Kidney epithelial cell (primary cell): ENCODE results near the gene NAA40. TPM values are rescaled to one million over a fixed set of nuclear protein-coding genes. Genes with fewer than 3 reads are reported as not detected.

Source experiments
- DNase-seq: peaks from one replicate; pipeline ENCODE4 v3.0.0-alpha.2; 2010; ENCODE audit warnings: low read depth
- H3K27me3 ChIP-seq: 2 replicates; pipeline ENCODE4 v1.6.0; 2011; ENCODE audit warnings: low read length; ENCODE audit not compliant: control insufficient read depth, insufficient read depth
- H3K36me3 ChIP-seq: 2 replicates; pipeline ENCODE4 v1.5.1; 2011; ENCODE audit warnings: low read length; ENCODE audit not compliant: control insufficient read depth, insufficient read depth
- H3K4me3 ChIP-seq: 2 replicates; pipeline ENCODE4 v1.5.1; 2011; ENCODE audit warnings: low read depth, mild to moderate bottlenecking, control low read depth, low read length
- CTCF ChIP-seq: IDR thresholded peaks from 2 replicates; pipeline ENCODE4 v1.5.1; 2011; ENCODE audit warnings: mild to moderate bottlenecking, moderate library complexity, low read length, control low read depth, inconsistent platforms; ENCODE audit not compliant: insufficient read depth, poor library complexity, severe bottlenecking
- total RNA-seq: library from RNA; depleted of rRNA; stranded (reverse); fragments of >200 nt; gene quantifications from 2 replicates; pipeline ENCODE4 v1.2.3, GENCODE V29; 2015

The NAA40 gene
- total RNA-seq, 1 donor from 2014 or later: 15.6 TPM

GRCh38 chr11:63896071-63896470 is 42.7 kb upstream of the NAA40 start:
- no peak overlapping the region for H3K4me3 ChIP-seq
- H3K36me3 ChIP-seq: peaks cover 1% of the 10 kb centered on the region
- no peak for TF ChIP-seq CTCF
- DNase-seq: no peak
- no peaks in the 10 kb centered on the region for H3K27me3 ChIP-seq

GRCh38 chr11:63897459-63898146 is 41.2 kb upstream of the NAA40 start:
- no peak for DNase-seq
- no peaks in the 10 kb centered on the region for H3K36me3 ChIP-seq
- H3K27me3 ChIP-seq: no peaks in the 10 kb centered on the region
- no peak overlapping the region for H3K4me3 ChIP-seq
- no peak for TF ChIP-seq CTCF

GRCh38 chr11:63901660-63902059 is 37.1 kb upstream of the NAA40 start:
- Histone ChIP-seq H3K4me3 (no peak overlapping the region), H3K27me3 (no peaks in the 10 kb centered on the region), H3K36me3 (peaks cover 2% of the 10 kb centered on the region)
- peak; percentile 34 for TF ChIP-seq CTCF
- no peak for DNase-seq

- Histone ChIP-seq H3K4me3 (no peak overlapping the region), H3K27me3 (no peaks in the 10 kb centered on the region), H3K36me3 (peaks cover 2% of the 10 kb centered on the region)
- no peak for DNase-seq
- TF ChIP-seq CTCF: no peak
These were observed 34.9 kb upstream of the NAA40 start for GRCh38 chr11:63903884-63904283.

GRCh38 chr11:63904743-63905142 is 34.1 kb upstream of the NAA40 start:
- TF ChIP-seq CTCF: no peak
- DNase-seq: no peak
- Histone ChIP-seq H3K36me3 (peaks cover 2% of the 10 kb centered on the region), H3K4me3 (no peak overlapping the region), H3K27me3 (no peaks in the 10 kb centered on the region)

GRCh38 chr11:63905179-63905578 is 33.6 kb upstream of the NAA40 start:
- no peak for TF ChIP-seq CTCF
- Histone ChIP-seq H3K4me3 (no peak overlapping the region), H3K27me3 (no peaks in the 10 kb centered on the region), H3K36me3 (peaks cover 2% of the 10 kb centered on the region)
- DNase-seq: no peak
